ENCODE measurements around the gene DCHS1.

GRCh38 chr11:6623391-6624363, 31.9 kb downstream of the DCHS1 start:
- TF ChIP-seq POLR2AphosphoS5 (IDR thresholded peaks at IDR 0.05) = no peak
- TF ChIP-seq, protein P1, sequence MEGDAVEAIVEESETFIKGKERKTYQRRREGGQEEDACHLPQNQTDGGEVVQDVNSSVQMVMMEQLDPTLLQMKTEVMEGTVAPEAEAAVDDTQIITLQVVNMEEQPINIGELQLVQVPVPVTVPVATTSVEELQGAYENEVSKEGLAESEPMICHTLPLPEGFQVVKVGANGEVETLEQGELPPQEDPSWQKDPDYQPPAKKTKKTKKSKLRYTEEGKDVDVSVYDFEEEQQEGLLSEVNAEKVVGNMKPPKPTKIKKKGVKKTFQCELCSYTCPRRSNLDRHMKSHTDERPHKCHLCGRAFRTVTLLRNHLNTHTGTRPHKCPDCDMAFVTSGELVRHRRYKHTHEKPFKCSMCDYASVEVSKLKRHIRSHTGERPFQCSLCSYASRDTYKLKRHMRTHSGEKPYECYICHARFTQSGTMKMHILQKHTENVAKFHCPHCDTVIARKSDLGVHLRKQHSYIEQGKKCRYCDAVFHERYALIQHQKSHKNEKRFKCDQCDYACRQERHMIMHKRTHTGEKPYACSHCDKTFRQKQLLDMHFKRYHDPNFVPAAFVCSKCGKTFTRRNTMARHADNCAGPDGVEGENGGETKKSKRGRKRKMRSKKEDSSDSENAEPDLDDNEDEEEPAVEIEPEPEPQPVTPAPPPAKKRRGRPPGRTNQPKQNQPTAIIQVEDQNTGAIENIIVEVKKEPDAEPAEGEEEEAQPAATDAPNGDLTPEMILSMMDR (IDR thresholded peaks at IDR 0.05) = no peak
- TF ChIP-seq POLR2A (IDR thresholded peaks at IDR 0.05) = no peak
- no peak for TF ChIP-seq EP300 (IDR thresholded peaks at IDR 0.05)
